IMR-90 (cell line): ENCODE data around the gene NRCAM. TPM values are rescaled to one million over a fixed set of nuclear protein-coding genes. Genes with fewer than 3 reads are reported as not detected.

Experiments
- ATAC-seq: fragments of 200-7000 bp; cut with Tn5 transposase; 2 replicates; pipeline ENCODE4 v1.9.1; 2020; ENCODE audit warnings: low read depth, mild to moderate bottlenecking, moderate library complexity
- BruUV-seq: library from RNA; stranded (reverse); fragments of 400-500 nt; replicated peaks from 2 replicates; lab custom pipeline; 2021; lab: Mats Ljungman, UMichigan
- CTCF ChIA-PET: fragments of 300-600 bp; formaldehyde crosslinking; extraction: SDS; loops from one replicate; lab custom pipeline; 2021; ENCODE audit warnings: antibody characterized with exemption; lab: Yijun Ruan, JAX
- POLR2A ChIA-PET: fragments of 300-600 bp; sonication (Branson Sonifier 250); formaldehyde crosslinking; loops from one replicate; lab custom pipeline; 2022; ENCODE audit warnings: antibody characterized with exemption; ENCODE audit not compliant: unreplicated experiment; lab: Charles Lee
- DNase-seq: peaks from one replicate; pipeline ENCODE4 v3.0.0; 2013
- H2AFZ ChIP-seq: replicated peaks from 2 replicates; pipeline ENCODE3; 2013; ENCODE audit warnings: low read length, mild to moderate bottlenecking; ENCODE audit not compliant: poor library complexity
- H2AK5ac ChIP-seq: 2 replicates; pipeline ENCODE4 v1.6.1; 2013; ENCODE audit warnings: low read depth, low read length, inconsistent platforms
- H2AK9ac ChIP-seq: replicated peaks from 2 replicates; pipeline ENCODE3; 2013; ENCODE audit warnings: mild to moderate bottlenecking, low read depth, low read length, moderate library complexity; ENCODE audit not compliant: poor library complexity
- H2BK120ac ChIP-seq: 2 replicates; pipeline ENCODE4 v1.6.1; 2013; ENCODE audit warnings: low read depth, low read length, inconsistent platforms
- H2BK15ac ChIP-seq: 3 replicates; pipeline ENCODE4 v1.6.1; 2013; ENCODE audit warnings: low read depth, low read length, inconsistent platforms
- H2BK20ac ChIP-seq: 2 replicates; pipeline ENCODE4 v1.6.1; 2013; ENCODE audit warnings: low read depth, mild to moderate bottlenecking, inconsistent platforms, low read length, moderate library complexity
- H2BK5ac ChIP-seq: 2 replicates; pipeline ENCODE4 v1.6.1; 2013; ENCODE audit warnings: mild to moderate bottlenecking, low read depth, low read length, inconsistent platforms; ENCODE audit not compliant: poor library complexity, severe bottlenecking
- H3K14ac ChIP-seq: replicated peaks from 2 replicates; pipeline ENCODE4 v1.6.1; 2013; ENCODE audit warnings: low read depth, low read length, inconsistent platforms
- H3K18ac ChIP-seq: 2 replicates; pipeline ENCODE4 v1.6.1; 2013; ENCODE audit warnings: low read depth, low read length, control low read depth
- H3K23ac ChIP-seq: 2 replicates; pipeline ENCODE4 v1.6.1; 2013; ENCODE audit warnings: low read depth, low read length, inconsistent platforms
- H3K27ac ChIP-seq: 2 replicates; pipeline ENCODE4 v1.5.1; 2013; ENCODE audit warnings: mild to moderate bottlenecking, control low read depth, low read length; ENCODE audit not compliant: insufficient read depth
- H3K27me3 ChIP-seq: 2 replicates; pipeline ENCODE4 v1.6.1; 2013; ENCODE audit warnings: low read length; ENCODE audit not compliant: control insufficient read depth, insufficient read depth
- H3K36me3 ChIP-seq: 2 replicates; pipeline ENCODE4 v1.6.1; 2013; ENCODE audit warnings: low read length, mixed read lengths; ENCODE audit not compliant: control insufficient read depth, insufficient read depth
- H3K4ac ChIP-seq: 2 replicates; pipeline ENCODE4 v1.6.1; 2013; ENCODE audit warnings: low read depth, low read length, inconsistent platforms
- H3K4me1 ChIP-seq: 2 replicates; pipeline ENCODE4 v1.6.1; 2013; ENCODE audit warnings: low read length, mixed read lengths; ENCODE audit not compliant: control insufficient read depth, insufficient read depth
- H3K4me2 ChIP-seq: 2 replicates; pipeline ENCODE4 v1.6.1; 2013; ENCODE audit warnings: low read depth, mild to moderate bottlenecking, control low read depth, low read length, moderate library complexity
- H3K4me3 ChIP-seq: 2 replicates; pipeline ENCODE4 v1.5.1; 2013; ENCODE audit warnings: low read depth, mild to moderate bottlenecking, control low read depth, low read length, moderate library complexity; ENCODE audit not compliant: insufficient read depth
- H3K56ac ChIP-seq: 2 replicates; pipeline ENCODE4 v1.6.1; 2013; ENCODE audit warnings: low read length, inconsistent platforms; ENCODE audit not compliant: insufficient read depth; ENCODE audit errors: extremely low read depth
- H3K79me1 ChIP-seq, 2 experiments: 2 replicates each; pipeline ENCODE4 v1.6.1; 2013; ENCODE audit warnings: low read length in 2 of 2, inconsistent platforms in 1 of 2, low read depth in 1 of 2
- H3K9ac ChIP-seq: 2 replicates; pipeline ENCODE4 v1.6.1; 2013; ENCODE audit warnings: low read depth, low read length, control low read depth
- H3K9me1 ChIP-seq: 2 replicates; pipeline ENCODE4 v1.6.1; 2013; ENCODE audit warnings: low read length, inconsistent platforms; ENCODE audit not compliant: insufficient read depth
- H3K9me3 ChIP-seq: 2 replicates; pipeline ENCODE4 v1.6.1; 2013; ENCODE audit warnings: low read length; ENCODE audit not compliant: control insufficient read depth, insufficient read depth
- H4K20me1 ChIP-seq: 2 replicates; pipeline ENCODE4 v1.6.1; 2013; ENCODE audit warnings: low read length, inconsistent platforms; ENCODE audit not compliant: insufficient read depth
- H4K5ac ChIP-seq: 2 replicates; pipeline ENCODE4 v1.6.1; 2013; ENCODE audit warnings: mild to moderate bottlenecking, low read depth, low read length, control low read depth
- H4K8ac ChIP-seq, 2 experiments: 2 replicates each; pipeline ENCODE4 v1.6.1; 2013; ENCODE audit warnings: low read depth in 2 of 2, low read length in 2 of 2, control low read depth in 1 of 2, inconsistent platforms in 1 of 2
- H4K91ac ChIP-seq: 2 replicates; pipeline ENCODE4 v1.6.1; 2013; ENCODE audit warnings: low read depth, low read length, inconsistent platforms; ENCODE audit not compliant: insufficient read depth
- CEBPB ChIP-seq: IDR thresholded peaks from 2 replicates; pipeline ENCODE4 v1.6.1; 2012; ENCODE audit warnings: low read depth, low read length, improper control_type of control experiment
- CHD1 ChIP-seq: IDR thresholded peaks from 2 replicates; pipeline ENCODE4 v1.6.1; 2012; ENCODE audit warnings: low read depth, low read length, improper control_type of control experiment
- CTCF ChIP-seq: conservative IDR thresholded peaks from 2 replicates; pipeline ENCODE4 v1.5.1; 2012; ENCODE audit warnings: mild to moderate bottlenecking, low read depth, low read length, improper control_type of control experiment
- FOS ChIP-seq: fragments of 150-350 bp; IDR thresholded peaks from 2 replicates; pipeline ENCODE4 v1.6.1; 2016; ENCODE audit warnings: low read depth, low read length
- MAFK ChIP-seq: IDR thresholded peaks from 2 replicates; pipeline ENCODE4 v1.6.1; 2012; ENCODE audit warnings: low read depth, low read length, improper control_type of control experiment
- MAZ ChIP-seq: IDR thresholded peaks from 2 replicates; pipeline ENCODE4 v1.6.1; 2012; ENCODE audit warnings: low read depth, mild to moderate bottlenecking, low read length, improper control_type of control experiment, moderate library complexity, borderline replicate concordance
- MXI1 ChIP-seq: IDR thresholded peaks from 2 replicates; pipeline ENCODE4 v1.6.1; 2012; ENCODE audit warnings: low read depth, mild to moderate bottlenecking, low read length, moderate library complexity, borderline replicate concordance
- NFE2L2 ChIP-seq: fragments of 150-350 bp; IDR thresholded peaks from 2 replicates; pipeline ENCODE4 v1.6.1; 2016; ENCODE audit warnings: low read depth, mild to moderate bottlenecking, low read length
- POLR2A ChIP-seq: IDR thresholded peaks from 2 replicates; pipeline ENCODE4 v1.6.1; 2012; ENCODE audit warnings: mild to moderate bottlenecking, low read depth, low read length
- RAD21 ChIP-seq: IDR thresholded peaks from 2 replicates; pipeline ENCODE4 v1.6.1; 2012; ENCODE audit warnings: low read length, improper control_type of control experiment
- RCOR1 ChIP-seq: IDR thresholded peaks from 2 replicates; pipeline ENCODE4 v1.6.1; 2012; ENCODE audit warnings: mild to moderate bottlenecking, low read length, improper control_type of control experiment; ENCODE audit not compliant: insufficient replicate concordance
- RFX5 ChIP-seq: IDR thresholded peaks from 2 replicates; pipeline ENCODE4 v1.8.0; 2012; ENCODE audit warnings: low read depth, mild to moderate bottlenecking, low read length, moderate library complexity
- SMC3 ChIP-seq: fragments of 150-350 bp; IDR thresholded peaks from 2 replicates; pipeline ENCODE4 v1.6.1; 2016; ENCODE audit warnings: low read depth, mild to moderate bottlenecking, antibody characterized with exemption, low read length, moderate library complexity
- USF2 ChIP-seq: fragments of 150-350 bp; IDR thresholded peaks from 2 replicates; pipeline ENCODE4 v1.6.1; 2017; ENCODE audit warnings: mild to moderate bottlenecking, antibody characterized with exemption, low read length, low read depth
- WGBS, 2 experiments: methylation state at CpG; one replicate each; pipeline versions ENCODE4 v1.1.5 to v1.1.7; 2013; ENCODE audit warnings: missing lambda C conversion rate in 2 of 2; ENCODE audit not compliant: insufficient read length in 1 of 2; ENCODE audit errors: extremely low coverage in 2 of 2; 5-methylcytosine and 5-hydroxymethylcytosine counted together
- dilution Hi-C: fragments of 300-500 bp; cut with HindIII; formaldehyde crosslinking; loops from one replicate; pipeline ENCODE4 v1.14.3; 2018; ENCODE audit warnings: low sequenced_read_pairs; ENCODE audit not compliant: unreplicated experiment
- in situ Hi-C: fragments of 300-500 bp; cut with MboI; formaldehyde crosslinking; loops from 3 replicates; pipeline ENCODE4 v1.14.3; 2019; ENCODE audit warnings: low sequenced_read_pairs, inconsistent platforms, mixed read lengths
- intact Hi-C: fragments of 100-400 bp; cut with micrococcal nuclease; formaldehyde crosslinking; loops from 2 replicates; pipeline ENCODE4 v1.10.0; 2022
- polyA plus RNA-seq, 3 experiments: library from polyadenylated mRNA; depleted of rRNA; stranded (reverse); fragments of >200 nt; gene quantifications; 2 replicates each; pipeline ENCODE4 v1.2.3, GENCODE V29; 2012; ENCODE audit warnings: low replicate concordance in 1 of 3
- total RNA-seq: library from RNA; depleted of rRNA; stranded (reverse); fragments of >200 nt; gene quantifications from 2 replicates; pipeline ENCODE4 v1.2.3, GENCODE V29; 2012
- TF ChIP-seq, protein P1 (sequence below): fragments of 150-350 bp; IDR thresholded peaks from 2 replicates; pipeline ENCODE4 v1.6.1; 2016; ENCODE audit warnings: low read depth, mild to moderate bottlenecking, low read length, moderate library complexity, borderline replicate concordance

NRCAM gene
- total and polyA plus RNA-seq, 2 of the 4 experiments (the other 2 are of a cell fraction), result 0.46 to 1.1 TPM

DNA sequence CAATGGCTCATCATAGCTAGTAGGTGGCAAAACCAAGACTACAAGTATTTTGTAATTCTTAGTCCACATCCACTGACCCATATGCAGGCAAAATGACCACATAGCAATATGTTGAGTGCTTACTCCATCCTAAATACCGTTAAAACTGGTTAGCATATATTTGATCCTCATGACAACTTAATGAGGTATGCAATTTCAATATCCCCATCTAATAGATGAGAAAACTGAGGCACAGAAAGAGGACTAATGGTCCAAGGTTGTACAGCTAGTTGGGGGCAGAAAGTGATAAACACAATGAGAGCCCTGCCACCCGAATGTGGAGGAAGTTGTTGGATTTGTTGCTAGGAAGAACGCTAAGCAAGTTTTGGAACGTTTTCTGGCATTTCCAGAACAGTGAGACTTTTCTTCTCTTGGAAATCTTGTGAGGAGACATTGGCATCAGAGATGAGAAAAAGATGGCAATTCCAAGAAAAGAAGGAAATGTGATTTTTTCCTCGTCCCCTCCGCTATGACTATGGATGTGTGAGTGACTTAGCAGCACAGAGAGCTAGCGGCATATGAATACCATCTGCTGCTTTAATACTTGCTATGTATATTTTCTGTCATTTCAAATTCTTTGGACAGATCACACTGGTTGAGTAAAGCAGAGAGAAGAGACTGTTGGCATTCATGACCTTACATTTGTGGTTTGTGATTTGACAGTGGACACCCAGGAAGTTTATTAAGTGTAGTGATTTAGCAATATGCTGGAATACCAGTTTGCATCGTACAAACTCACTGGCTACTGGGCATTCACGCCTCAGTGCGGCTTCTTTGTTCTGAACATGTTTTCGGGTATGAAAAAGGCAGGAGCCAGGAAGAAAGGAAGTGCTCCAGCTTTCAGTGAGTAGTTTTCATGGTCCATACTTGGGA, 51.5 kb downstream of the NRCAM start:
- intact Hi-C loops, result no loop called here
- CTCF ChIA-PET, result no interaction called here
- no peak for TF ChIP-seq RFX5
- no peak for TF ChIP-seq CHD1
- TF ChIP-seq RAD21, result no peak
- TF ChIP-seq NFE2L2, result no peak
- TF ChIP-seq FOS, result no peak
- no peak for TF ChIP-seq SMC3
- TF ChIP-seq MAFK, result no peak
- TF ChIP-seq MXI1, result no peak
- TF ChIP-seq POLR2A, result no peak
- TF ChIP-seq CTCF, result no peak
- no peak for TF ChIP-seq CEBPB
- TF ChIP-seq USF2, result no peak
- TF ChIP-seq MAZ, result no peak
- no peak for TF ChIP-seq RCOR1
- TF ChIP-seq, protein P1, sequence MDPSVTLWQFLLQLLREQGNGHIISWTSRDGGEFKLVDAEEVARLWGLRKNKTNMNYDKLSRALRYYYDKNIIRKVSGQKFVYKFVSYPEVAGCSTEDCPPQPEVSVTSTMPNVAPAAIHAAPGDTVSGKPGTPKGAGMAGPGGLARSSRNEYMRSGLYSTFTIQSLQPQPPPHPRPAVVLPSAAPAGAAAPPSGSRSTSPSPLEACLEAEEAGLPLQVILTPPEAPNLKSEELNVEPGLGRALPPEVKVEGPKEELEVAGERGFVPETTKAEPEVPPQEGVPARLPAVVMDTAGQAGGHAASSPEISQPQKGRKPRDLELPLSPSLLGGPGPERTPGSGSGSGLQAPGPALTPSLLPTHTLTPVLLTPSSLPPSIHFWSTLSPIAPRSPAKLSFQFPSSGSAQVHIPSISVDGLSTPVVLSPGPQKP, result no peak

More for the DNA sequence above, 51.5 kb downstream of the NRCAM start:
- Histone ChIP-seq H3K9me3 (no peaks in the 10 kb centered on the region), H4K8ac (no peak overlapping the region), H3K4ac (no peak overlapping the region), H3K4me2 (no peak overlapping the region), H3K27ac (no peak overlapping the region), H3K9me1 (no peaks in the 10 kb centered on the region), H3K4me1 (no peaks in the 10 kb centered on the region), H2BK15ac (no peak overlapping the region), H3K79me1 (no peaks in the 10 kb centered on the region), H3K4me3 (no peak overlapping the region), H4K91ac (no peak overlapping the region), H3K9ac (no peak overlapping the region), H3K27me3 (peaks cover 23% of the 10 kb centered on the region), H2BK5ac (no peak overlapping the region), H4K5ac (no peak overlapping the region), H2AFZ (no peak overlapping the region), H4K20me1 (no peaks in the 10 kb centered on the region), H3K23ac (no peak overlapping the region), H3K36me3 (no peaks in the 10 kb centered on the region), H2AK9ac (no peak overlapping the region), H3K56ac (no peak overlapping the region), H2BK20ac (no peak overlapping the region), H3K14ac (no peak overlapping the region), H2BK120ac (no peak overlapping the region), H3K18ac (no peak overlapping the region), H2AK5ac (no peak overlapping the region)
- in situ Hi-C loops, result no loop called here
- ATAC-seq (no peak), DNase-seq (no peak)
- WGBS, 2 experiments, result 21% methylated on average over 3 of the region's 11 CpGs; no CpG with 5 or more reads in 1 of the 2 experiments
- dilution Hi-C loops, result no loop called here
- BruUV-seq, result no TSS peak
- POLR2A ChIA-PET, result no interaction called here
